OCI-LY1 (cell line): ENCODE measurements around the gene SKOR2.

Source experiments
- H2AFZ ChIP-seq: fragments of 200-600 bp; sonication (generic), shearing (Covaris generic); 2 replicates; pipeline ENCODE4 v1.6.0; 2014; ENCODE audit warnings: antibody characterized with exemption, mild to moderate bottlenecking, low read length
- H3F3A ChIP-seq: fragments of 200-600 bp; sonication (generic), shearing (Covaris generic); 2 replicates; pipeline ENCODE4 v1.6.0; 2014; ENCODE audit warnings: mild to moderate bottlenecking, antibody characterized with exemption, low read length, moderate library complexity; ENCODE audit not compliant: insufficient read depth
- H3K27ac ChIP-seq: fragments of 200-600 bp; sonication (generic); 2 replicates; pipeline ENCODE4 v1.5.1; 2014; ENCODE audit warnings: low read length, mixed run types, mild to moderate bottlenecking, low read depth; ENCODE audit not compliant: poor library complexity, severe bottlenecking
- H3K27me3 ChIP-seq: fragments of 200-600 bp; sonication (generic); 2 replicates; pipeline ENCODE4 v1.6.0; 2014; ENCODE audit warnings: antibody characterized with exemption, mild to moderate bottlenecking, low read length, moderate library complexity; ENCODE audit not compliant: insufficient read depth
- H3K36me3 ChIP-seq: fragments of 200-600 bp; sonication (generic); 2 replicates; pipeline ENCODE4 v1.6.1; 2014; ENCODE audit warnings: mild to moderate bottlenecking, antibody characterized with exemption, low read length, moderate library complexity, mixed read lengths; ENCODE audit not compliant: insufficient read depth
- H3K4me1 ChIP-seq: fragments of 200-600 bp; sonication (generic); 2 replicates; pipeline ENCODE4 v1.5.1; 2014; ENCODE audit warnings: mild to moderate bottlenecking, low read length, moderate library complexity; ENCODE audit not compliant: insufficient read depth, severe bottlenecking
- H3K4me2 ChIP-seq: fragments of 200-600 bp; sonication (generic), shearing (Covaris generic); 2 replicates; pipeline ENCODE4 v1.6.1; 2014; ENCODE audit warnings: low read length
- H3K4me3 ChIP-seq: fragments of 200-600 bp; sonication (generic); 2 replicates; pipeline ENCODE4 v1.5.1; 2014; ENCODE audit warnings: low read length, low read depth, mild to moderate bottlenecking, mixed read lengths; ENCODE audit not compliant: poor library complexity, severe bottlenecking
- H3K79me2 ChIP-seq: fragments of 200-600 bp; shearing (Covaris generic); 2 replicates; pipeline ENCODE4 v1.6.1; 2016; ENCODE audit warnings: mixed run types, low read length, mixed read lengths; ENCODE audit not compliant: insufficient read depth
- H3K9ac ChIP-seq: fragments of 200-600 bp; sonication (generic), shearing (Covaris generic); 2 replicates; pipeline ENCODE4 v1.6.1; 2014; ENCODE audit warnings: mild to moderate bottlenecking, low read length, mixed read lengths
- H3K9me2 ChIP-seq: fragments of 200-600 bp; sonication (generic), shearing (Covaris generic); 2 replicates; pipeline ENCODE4 v1.6.1; 2014; ENCODE audit warnings: low read depth, mild to moderate bottlenecking, low read length, mixed read lengths
- H3K9me3 ChIP-seq: fragments of 200-600 bp; shearing (Covaris generic); 2 replicates; pipeline ENCODE4 v1.6.1; 2014; ENCODE audit warnings: low read length, mixed read lengths
- H4K20me1 ChIP-seq: fragments of 200-600 bp; sonication (generic), shearing (Covaris generic); 2 replicates; pipeline ENCODE4 v1.6.0; 2016; ENCODE audit warnings: mild to moderate bottlenecking, low read length; ENCODE audit not compliant: insufficient read depth
- EZH2 ChIP-seq: fragments of 200-600 bp; sonication (generic), shearing (Covaris generic); IDR thresholded peaks from 2 replicates; pipeline ENCODE4 v1.8.0; 2017; ENCODE audit warnings: borderline replicate concordance, mixed run types, mild to moderate bottlenecking, antibody characterized with exemption, low read length, moderate library complexity, mixed read lengths
- TF ChIP-seq, protein P1 (sequence below): fragments of 200-600 bp; sonication (generic), shearing (Covaris generic); IDR thresholded peaks from 2 replicates; pipeline ENCODE4 v1.5.1; 2017; ENCODE audit warnings: mild to moderate bottlenecking, antibody characterized with exemption, low read length, moderate library complexity, mixed read lengths

Gene SKOR2

DNA sequence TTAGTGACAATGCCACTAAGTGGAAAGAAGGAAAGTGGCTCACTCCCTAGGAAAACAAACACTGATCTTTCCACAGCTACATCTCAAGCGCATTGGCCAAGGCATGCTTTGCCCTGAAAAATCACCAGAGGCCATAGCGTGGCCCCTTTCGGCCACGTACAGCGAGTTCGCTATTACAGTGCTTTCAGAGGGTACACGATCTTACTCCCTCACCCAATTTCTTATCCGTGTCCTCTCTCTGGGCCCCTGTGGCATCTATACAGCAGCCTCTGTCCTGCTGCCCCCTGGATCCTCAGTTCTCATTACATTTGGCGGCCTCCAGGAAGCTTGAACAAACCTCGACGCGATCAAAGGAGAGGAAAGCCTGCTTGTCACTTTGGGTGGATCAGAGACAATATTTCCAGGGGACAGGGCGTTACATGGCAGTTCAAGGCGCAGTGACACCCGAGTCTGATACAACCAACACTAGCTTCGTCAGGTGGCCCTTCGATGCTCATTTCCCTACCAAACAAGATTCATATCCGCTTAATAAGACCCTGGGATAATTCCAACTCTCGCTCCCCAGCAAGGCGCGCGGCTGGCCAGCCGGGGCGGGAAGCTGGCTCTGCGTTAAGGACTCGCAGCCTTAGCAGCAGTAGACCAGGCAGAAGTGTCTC lies 941 bp downstream of the SKOR2 start:
- H2AFZ ChIP-seq: no peak overlapping the region
- H3K9ac ChIP-seq: no peak overlapping the region
- no peaks in the 10 kb centered on the region for H3K36me3 ChIP-seq
- H3K4me1 ChIP-seq: no peaks in the 10 kb centered on the region
- H3K9me3 ChIP-seq: no peaks in the 10 kb centered on the region
- no peaks in the 10 kb centered on the region for H3K79me2 ChIP-seq
- no peaks in the 10 kb centered on the region for H3F3A ChIP-seq
- no peak for TF ChIP-seq EZH2
- TF ChIP-seq, protein P1, sequence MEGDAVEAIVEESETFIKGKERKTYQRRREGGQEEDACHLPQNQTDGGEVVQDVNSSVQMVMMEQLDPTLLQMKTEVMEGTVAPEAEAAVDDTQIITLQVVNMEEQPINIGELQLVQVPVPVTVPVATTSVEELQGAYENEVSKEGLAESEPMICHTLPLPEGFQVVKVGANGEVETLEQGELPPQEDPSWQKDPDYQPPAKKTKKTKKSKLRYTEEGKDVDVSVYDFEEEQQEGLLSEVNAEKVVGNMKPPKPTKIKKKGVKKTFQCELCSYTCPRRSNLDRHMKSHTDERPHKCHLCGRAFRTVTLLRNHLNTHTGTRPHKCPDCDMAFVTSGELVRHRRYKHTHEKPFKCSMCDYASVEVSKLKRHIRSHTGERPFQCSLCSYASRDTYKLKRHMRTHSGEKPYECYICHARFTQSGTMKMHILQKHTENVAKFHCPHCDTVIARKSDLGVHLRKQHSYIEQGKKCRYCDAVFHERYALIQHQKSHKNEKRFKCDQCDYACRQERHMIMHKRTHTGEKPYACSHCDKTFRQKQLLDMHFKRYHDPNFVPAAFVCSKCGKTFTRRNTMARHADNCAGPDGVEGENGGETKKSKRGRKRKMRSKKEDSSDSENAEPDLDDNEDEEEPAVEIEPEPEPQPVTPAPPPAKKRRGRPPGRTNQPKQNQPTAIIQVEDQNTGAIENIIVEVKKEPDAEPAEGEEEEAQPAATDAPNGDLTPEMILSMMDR: no peak
- no peaks in the 10 kb centered on the region for H3K9me2 ChIP-seq
- H3K27ac ChIP-seq: no peak overlapping the region
- no peaks in the 10 kb centered on the region for H3K27me3 ChIP-seq
- H4K20me1 ChIP-seq: no peaks in the 10 kb centered on the region
- no peak overlapping the region for H3K4me2 ChIP-seq
- no peak overlapping the region for H3K4me3 ChIP-seq

DNA sequence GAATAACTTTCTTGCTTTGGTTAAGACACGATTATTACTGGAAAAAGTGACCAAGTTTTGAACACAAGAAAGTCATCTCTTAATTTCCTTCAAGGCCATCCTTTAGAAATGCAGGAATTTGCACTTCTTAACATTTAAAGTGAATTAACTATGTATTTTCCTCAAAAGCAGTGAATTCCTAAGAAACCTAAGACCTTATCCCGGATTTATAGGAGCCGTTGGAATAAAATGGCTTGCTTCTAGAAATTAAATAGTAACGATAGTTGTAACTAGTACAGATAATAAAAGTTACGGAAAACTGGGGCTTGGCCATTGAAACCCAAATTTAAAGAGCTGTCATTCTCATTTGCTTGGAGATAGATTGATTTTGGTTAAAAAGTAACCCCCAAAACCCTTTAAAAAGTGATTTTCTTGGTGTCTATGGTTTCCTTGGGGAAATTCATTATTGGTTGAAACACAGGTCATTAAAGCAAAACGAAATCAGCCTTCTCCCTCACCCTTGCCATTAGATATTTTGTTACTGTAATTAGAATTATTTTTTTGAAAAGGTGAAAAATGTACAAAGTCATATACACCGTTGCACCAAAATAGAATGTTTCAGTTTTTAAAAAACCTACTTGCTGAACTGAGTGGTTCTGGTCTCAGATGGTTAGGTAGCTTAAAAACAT lies 2.0 kb downstream of the SKOR2 start:
- no peaks in the 10 kb centered on the region for H3K27me3 ChIP-seq
- TF ChIP-seq, protein P1: no peak
- TF ChIP-seq EZH2: no peak
- H3K9ac ChIP-seq: no peak overlapping the region
- H3K4me1 ChIP-seq: no peaks in the 10 kb centered on the region
- H2AFZ ChIP-seq: no peak overlapping the region
- no peak overlapping the region for H3K27ac ChIP-seq
- H3K4me3 ChIP-seq: no peak overlapping the region
- H3K79me2 ChIP-seq: no peaks in the 10 kb centered on the region
- no peaks in the 10 kb centered on the region for H3K9me2 ChIP-seq
- no peaks in the 10 kb centered on the region for H3K9me3 ChIP-seq
- H4K20me1 ChIP-seq: no peaks in the 10 kb centered on the region
- no peaks in the 10 kb centered on the region for H3F3A ChIP-seq
- H3K4me2 ChIP-seq: no peak overlapping the region
- H3K36me3 ChIP-seq: no peaks in the 10 kb centered on the region

DNA sequence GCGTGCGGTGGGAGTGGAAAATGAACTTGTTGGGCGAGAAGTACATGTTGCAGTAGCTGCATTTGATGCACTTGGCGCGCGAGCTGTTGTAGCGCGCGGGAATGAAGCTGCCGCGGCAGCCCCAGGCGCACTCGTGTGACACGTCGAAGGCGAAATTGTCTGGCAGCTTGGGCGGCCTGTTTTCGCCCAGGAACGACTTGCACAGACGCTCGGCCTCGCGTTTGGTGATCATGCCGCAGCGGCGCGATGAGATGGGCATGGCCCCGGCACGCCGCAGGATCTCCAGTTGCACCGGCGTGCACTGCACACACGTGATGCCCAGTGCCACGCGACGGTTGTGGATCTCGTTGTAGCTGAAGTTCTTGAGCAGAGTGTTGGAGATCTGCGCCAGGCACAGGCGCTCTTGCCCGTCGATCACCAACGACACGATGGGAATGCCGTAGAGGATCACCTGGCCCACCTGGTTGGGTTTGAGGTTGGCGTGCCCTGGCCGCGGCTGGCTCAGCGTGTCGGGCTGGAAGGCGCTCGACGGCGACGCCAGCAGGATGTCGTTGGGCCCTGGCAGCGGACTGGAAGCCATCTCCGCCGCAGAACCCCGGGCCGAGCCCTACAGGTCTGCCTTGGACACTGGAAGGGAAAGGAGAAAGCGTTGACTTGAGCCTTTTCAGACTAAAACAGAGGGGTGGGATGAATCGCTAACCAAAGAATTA lies 2.7 kb downstream of the SKOR2 start:
- Histone ChIP-seq H3K4me1 (no peaks in the 10 kb centered on the region), H4K20me1 (no peaks in the 10 kb centered on the region), H3K4me2 (no peak overlapping the region), H3K9ac (no peak overlapping the region), H3K79me2 (no peaks in the 10 kb centered on the region), H3K9me2 (no peaks in the 10 kb centered on the region), H3K36me3 (no peaks in the 10 kb centered on the region), H3F3A (no peaks in the 10 kb centered on the region), H2AFZ (no peak overlapping the region), H3K27ac (no peak overlapping the region), H3K27me3 (no peaks in the 10 kb centered on the region), H3K4me3 (no peak overlapping the region), H3K9me3 (no peaks in the 10 kb centered on the region)
- TF ChIP-seq, protein P1: no peak
- TF ChIP-seq EZH2: no peak
